ENCODE data around the gene EPHA6.
A peak's percentile ranks its signal among the peaks of the same experiment; 100 is the strongest.
"Not testable (repeated sequence)": the region's sequence is repeated elsewhere in the genome, so short reads cannot be mapped to it uniquely, and the experiment has no call there.

EPHA6 gene

DNA sequence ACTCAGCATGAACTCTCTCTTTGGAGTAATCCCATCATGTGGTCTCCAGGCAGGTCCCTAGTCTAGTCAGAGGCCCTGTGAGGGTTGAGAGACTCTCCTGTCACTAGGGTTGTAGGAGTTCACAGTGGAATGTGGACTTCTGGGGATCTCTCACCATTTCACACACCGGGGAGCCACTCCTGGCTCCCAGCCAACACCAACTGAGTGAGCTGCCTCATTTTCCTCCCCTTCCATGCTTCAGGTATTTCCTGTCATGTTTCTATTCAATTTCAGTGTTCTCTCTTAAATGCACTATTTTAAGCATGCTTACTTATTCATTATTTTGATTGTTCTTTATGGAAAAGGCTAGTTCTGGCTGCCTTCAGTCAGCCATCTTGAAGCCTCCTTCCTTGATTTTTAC is 482.6 kb downstream of the EPHA6 start:
- DNase-seq = peak; percentile 11

DNA sequence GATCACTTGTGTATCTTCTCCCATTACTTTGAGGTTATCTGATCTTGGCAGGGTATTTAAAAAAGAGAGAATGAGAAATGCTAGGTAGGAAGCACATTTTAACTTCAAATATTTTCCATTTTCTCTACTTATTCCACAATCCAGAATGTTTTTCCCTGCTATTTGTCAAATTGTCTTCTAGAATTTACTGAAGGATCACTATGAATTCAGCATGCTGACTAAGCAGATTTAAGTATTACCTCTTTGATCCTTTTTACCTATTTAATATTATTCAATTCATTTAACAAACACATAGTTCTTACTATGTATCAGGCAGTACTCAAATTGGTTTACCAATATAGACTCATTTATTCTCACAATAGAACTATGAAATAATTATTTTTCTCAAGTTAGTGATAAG is 486.7 kb downstream of the EPHA6 start:
- no peak for DNase-seq

DNA sequence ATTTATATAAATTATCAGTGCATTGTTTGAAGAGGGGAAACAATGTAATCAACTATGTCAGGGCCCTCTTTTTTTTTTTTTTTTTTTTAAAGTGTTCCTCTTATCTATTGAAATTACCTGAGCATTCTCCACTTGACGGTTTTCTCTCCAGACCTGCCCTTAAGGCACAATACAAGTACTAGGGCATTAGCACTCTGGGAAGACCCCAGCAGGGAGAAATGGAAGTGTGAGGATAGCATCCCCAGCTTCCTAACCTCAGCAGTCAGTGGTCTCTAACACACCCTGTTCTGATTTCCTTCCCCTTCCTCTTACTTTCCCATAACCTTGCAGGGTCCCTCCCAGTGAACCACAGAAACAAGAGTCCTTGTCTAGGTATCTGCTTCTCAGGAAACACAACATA is 491.8 kb downstream of the EPHA6 start:
- DNase-seq = no peak

DNA sequence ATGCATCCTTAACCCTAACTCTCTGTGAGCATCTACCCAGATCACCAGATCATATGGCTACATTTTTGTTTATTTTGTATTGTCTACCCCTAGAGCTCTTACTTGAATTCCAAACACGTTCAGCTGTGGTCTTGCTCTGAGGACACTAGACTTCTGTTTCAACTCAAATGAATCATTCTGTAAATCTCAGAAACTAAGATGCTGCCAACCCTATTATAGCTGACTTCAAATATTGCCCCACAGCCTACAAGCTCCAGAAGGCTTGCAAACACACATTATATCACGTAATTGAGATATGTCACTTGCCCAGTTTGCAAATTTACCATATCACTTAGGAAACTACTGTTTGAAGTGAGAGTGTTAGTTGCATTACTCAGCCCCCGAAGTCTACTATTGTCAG is 524.0 kb downstream of the EPHA6 start:
- DNase-seq = no peak

DNA sequence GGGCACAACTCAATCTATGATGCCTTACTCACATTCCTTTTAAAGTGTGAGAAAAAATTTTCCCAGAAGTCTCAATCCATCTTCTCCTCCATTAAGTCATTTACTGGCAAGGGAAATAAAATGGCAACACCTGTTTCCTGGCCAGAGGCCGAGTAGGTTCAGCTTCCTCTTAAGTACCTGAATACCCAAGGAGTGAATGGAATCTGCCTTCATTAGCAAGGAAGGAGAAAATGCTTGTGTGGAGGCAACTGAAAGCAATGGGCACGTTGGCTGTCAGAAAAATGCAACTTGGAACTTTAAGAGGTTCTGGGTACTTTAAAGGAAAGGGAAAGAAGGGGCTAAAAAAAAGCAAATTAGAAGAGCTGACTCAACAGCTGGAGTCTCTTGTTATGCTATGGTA is 526.5 kb downstream of the EPHA6 start:
- no peak for DNase-seq

DNA sequence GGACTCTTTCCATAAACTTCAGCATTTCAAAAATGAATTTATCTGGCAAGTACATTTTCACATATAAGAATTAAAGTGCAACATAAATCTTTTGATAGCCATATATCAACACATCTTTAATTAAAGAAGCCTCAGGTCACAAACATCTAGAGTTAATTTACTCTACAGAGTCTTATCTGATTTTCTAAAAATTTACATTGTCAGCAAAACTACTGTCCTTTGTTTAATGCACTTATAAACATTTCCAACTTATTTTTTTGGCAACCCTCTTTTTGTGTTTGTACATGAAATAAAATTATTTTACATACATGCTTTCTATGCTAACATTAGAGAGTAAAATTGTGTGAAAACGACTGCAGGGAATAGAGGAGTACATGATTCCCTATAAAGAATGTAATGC is 533.4 kb downstream of the EPHA6 start:
- no peak for DNase-seq

DNA sequence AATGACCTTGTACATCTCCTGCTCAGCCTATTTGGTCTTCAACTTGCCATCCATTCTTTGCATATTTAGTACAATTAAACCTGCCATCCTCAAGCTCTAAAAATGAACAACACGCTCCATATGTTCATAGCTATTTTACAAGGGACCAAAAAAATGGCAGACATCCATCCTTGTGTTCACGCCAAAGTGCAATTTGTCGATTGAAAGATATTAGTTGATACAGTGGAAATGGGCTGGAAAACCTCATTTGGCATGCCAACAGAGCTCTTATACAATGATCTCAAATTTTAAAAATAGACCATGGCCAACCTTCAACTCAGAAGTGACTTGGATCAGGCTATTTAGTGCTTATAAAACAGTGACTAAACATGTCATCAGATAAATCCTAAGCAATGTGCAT is 536.6 kb downstream of the EPHA6 start:
- no peak for DNase-seq

DNA sequence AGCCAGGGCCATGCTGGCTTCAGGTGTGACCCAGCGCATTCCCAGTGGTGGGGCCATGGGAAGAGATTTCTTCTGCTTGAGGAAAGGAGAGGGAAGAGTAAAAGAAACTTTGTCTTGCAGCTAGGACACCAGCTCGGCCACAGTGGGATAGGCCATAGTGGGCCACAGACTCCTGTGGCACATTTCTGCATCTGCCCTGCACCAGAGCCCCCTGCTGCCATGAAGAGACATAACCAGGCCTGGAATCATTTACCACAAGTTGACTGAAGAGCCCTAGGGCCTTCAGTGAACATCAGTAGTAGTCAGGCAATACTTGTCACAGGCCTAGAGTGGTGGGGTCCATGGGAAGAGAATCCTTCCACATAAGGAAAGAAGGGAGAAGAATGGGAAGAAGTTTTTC is 538.8 kb downstream of the EPHA6 start:
- DNase-seq = no peak

DNA sequence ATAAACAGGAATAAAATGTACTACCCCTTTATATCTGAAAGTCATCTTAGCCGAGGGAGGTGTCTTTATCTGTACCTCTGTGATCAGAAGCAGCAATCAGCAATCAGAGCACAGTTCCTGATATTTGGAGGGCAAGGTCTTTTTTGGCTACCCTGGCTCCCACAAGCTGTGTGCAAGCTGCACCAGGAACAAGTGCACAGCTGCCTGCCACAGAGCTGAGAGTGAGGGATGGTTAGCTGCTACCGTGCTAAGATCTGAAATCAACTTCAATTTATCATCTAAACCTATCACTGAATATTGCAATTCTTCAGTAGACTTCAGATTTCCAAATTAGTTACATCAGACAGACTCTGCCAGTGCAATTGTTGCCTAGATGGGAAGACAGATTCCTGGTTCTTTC is 545.6 kb downstream of the EPHA6 start:
- no peak for DNase-seq

DNA sequence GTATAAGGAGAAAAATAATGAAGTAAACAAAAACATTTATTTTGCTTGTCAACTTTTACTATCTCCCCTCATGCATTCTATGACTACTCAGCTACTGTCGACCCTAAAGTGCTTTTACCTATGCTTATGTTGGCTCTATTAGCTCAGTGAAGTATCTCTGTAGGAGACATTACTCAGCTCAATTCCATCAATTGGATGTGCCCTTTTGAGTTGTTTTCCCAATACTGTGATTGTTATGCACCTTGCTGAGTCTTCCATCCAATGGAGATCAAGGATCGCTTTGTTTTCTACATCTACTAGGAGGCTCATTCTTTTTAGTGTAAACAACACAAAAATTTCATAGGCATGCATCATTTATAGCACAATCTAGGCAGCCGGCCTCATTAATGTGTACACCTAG is 546.4 kb downstream of the EPHA6 start:
- no peak for DNase-seq

DNA sequence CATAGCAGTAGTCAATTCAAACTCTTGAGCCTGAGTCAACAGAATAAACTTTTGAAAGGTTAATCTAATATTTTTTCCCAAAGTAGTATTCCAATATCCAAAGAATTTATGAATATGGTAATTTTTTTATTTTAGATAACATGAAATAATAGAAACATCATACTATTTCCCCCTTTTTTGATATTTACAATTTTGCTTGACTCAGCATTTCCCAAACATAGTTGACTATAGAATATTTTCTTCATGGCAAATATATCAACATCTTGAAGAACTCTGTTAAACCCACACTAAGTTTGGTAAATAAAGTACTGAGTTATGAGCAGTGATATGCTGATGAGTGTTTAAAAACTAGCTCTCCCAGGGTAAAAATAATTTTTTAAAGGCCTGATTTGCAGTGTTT is 570.2 kb downstream of the EPHA6 start:
- DNase-seq = no peak

DNA sequence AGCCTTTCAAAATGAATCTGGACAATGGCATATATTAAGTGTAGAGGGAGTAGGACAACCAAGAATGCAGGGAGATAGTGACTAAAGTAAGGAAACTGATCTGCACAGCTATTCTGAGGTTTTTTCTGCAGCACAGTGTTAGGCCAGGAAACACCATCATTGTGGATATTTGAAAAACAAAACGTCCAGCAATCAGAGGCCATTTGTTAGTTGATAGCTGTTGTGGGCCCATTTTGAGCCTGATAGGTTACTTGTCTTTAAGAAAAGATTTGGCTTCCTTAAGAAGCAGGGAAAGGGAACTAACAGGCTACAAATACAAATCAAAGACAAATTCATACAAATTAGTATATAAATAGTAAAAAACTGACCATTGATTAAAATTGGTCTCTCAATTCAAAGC is 574.4 kb downstream of the EPHA6 start:
- no peak for DNase-seq

DNA sequence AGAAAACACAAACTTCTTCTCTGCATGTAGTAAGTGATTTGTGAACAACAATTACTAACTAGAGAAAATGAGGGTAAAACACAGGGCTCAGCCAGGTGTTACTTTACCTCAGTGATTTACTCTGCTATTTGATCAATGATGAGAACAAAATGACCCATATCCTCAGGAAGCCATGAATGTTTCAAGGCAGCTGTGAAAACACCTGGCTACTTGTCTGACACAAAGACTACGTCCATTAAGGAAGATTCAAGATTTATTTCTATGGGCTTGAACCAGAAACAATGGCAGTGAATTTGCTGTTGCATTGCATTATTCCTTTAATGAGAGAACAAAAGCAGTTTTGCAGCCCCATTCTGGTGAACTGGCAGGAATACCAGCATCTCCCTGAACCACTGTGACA is 575.5 kb downstream of the EPHA6 start:
- peak; percentile 90 for DNase-seq

DNA sequence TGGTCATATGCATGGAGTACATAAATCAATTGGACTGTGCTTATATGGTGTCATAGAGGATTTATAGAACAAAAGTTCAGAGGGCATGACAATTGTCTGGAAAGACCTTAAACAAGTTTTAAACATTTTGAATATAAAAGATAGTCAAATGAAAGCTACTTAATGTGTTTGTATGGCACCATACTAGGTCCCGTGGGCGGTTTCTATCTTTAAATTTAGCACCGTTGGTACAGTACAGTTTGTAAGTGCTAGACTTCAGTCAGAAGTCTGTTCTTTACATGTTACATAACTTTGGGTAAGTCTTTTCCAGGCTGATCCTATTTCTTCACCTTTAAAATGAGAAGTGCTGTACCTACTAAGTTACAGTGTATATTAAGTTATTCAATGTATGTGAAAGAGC is 576.8 kb downstream of the EPHA6 start:
- no peak for DNase-seq

DNA sequence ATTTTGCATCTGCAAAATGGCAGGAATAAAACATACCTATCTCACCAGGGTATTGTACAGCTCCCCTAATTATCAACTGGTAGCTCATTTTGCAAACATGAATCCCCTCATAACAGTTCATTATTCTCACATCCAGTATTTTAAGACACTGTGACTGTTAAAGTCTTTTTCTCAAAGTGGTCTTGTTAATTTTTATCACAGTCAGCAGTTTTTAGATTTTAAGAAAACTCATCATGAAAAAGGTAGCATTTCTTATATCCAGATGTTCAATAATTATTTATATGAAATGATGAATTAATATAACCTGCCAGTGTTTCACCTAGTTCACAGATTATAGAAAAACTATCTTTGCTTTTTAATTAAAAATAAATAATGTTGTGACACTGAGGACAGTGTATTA is 595.2 kb downstream of the EPHA6 start:
- DNase-seq = no peak

DNA sequence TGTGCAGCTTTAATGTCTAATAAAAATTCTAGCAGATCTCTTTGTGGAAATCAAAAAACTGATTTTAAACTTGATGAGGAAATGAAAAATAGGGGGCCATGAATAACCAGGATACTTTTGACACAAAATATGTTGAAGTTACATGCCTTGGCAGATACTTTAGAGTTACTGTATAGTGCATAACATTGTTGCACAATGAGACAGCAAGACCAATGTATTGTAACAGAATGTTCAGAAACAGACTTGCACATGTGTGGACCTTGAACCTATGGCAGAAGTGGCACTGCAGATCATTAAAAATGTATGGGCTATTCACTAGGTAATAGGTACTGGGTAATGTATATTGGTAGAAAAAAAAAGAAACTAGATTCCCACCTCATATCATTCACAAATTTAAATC is 607.2 kb downstream of the EPHA6 start:
- DNase-seq = no peak

DNA sequence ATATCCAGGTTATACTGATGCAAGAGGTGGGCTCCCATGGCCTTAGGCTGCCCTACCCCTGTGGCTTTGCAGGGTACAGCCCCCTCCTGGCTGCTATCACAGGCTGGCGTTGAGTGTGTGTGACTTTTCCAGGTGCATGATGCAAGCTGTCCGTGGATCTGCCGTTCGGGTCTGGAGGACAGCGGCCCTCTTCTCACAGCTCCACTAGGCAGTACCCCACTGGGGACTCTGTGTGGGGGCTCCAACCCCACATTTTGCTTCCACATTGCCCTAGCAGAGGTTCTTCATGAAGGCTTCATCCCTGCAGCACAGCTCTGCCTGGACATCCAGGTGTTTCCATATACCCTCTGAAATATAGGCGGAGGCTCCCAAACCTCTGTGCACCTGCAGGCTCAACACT is 610.6 kb downstream of the EPHA6 start:
- DNase-seq = no peak

DNA sequence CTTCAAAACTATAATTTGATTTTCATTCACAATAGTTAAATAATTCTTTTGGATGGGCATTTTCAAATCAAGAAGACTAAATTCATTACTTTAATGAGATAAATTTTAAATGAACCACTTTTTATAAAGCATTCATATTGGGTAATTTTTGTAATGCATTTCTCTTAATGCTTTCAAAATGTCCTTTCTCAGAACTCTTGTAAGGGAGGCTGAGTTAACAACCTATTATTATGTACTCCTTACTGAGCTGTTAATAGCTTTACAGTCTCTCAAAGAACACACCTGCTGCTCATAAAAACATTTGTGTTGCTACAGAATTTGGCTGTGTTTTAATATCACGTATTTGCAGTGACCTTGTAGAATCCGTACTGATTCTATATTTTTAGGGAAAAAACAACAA is 616.2 kb downstream of the EPHA6 start:
- DNase-seq = peak; percentile 78

DNA sequence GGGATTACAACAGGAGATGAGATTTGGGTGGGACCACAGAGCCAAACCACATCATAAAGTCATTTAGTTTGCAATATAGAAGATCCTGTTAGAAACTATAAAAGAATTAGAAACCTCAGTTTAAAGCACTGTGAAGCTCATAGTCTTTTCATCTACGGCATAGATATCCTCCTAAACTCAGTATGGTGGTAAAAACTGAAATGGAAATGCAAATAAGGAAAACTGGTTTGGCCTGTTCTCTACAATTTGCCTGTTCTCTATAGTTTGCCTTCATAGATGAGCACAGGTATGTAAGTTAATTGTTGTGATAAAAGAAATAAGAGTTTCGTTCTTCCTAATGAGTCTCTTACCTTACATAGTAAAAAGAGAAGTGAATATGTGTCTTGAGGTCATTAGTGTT is 618.5 kb downstream of the EPHA6 start:
- DNase-seq = no peak

DNA sequence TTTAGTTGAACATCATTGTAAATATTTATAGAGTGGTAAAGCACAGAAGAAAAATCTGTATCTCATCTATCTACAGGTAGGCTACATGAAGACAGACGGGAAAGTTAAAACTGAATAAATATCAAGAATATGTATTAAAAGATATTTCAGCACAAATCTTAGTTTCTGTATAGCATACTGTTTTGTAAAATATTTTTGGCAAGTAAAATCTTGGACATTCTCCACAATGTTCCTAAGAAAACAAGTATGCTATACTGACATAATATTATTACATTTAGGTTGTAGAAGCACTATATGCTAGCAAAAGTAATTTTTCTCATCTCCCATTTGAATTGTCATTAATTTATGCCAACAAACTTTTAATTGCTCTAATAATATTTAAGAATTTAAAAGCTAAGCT is 623.7 kb downstream of the EPHA6 start:
- DNase-seq = no peak

DNA sequence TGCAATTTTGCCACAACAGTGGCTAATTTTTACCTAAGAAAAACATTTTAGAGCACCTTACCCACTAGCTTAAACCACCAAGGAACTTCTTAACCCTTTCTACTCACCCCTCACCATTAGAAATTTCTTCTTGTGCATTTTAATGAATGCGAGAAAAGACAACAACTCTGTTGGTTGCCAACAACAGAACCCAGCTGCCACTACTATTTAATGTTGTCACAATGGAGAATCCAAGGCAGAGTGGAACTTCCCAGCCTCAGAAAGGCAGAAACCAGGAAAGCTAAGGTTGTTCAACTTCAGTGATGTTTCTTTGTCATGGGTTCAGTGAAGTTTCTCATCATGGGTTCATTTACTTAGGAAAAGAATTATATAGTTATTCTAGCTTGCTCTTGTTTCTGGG is 625.0 kb downstream of the EPHA6 start:
- DNase-seq = no peak

DNA sequence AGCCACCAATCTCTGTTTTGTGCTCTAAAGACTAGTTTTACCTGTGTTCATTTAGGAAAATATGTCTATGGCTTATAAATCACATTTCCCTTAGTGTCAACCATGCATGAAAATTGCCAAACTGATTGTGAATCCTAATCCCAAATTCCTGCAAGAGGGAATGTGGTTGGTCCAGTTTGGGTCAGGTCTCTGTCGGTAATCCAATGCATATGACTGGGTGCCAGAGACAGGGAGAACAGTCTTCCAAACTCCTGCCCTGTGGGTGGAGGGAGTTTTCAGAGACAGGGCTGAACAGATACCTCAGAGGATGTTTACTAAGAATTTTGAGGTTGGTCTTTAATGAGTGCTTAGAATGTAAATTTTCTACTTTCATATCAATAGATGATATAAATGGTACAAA is 649.6 kb downstream of the EPHA6 start:
- no peak for DNase-seq

DNA sequence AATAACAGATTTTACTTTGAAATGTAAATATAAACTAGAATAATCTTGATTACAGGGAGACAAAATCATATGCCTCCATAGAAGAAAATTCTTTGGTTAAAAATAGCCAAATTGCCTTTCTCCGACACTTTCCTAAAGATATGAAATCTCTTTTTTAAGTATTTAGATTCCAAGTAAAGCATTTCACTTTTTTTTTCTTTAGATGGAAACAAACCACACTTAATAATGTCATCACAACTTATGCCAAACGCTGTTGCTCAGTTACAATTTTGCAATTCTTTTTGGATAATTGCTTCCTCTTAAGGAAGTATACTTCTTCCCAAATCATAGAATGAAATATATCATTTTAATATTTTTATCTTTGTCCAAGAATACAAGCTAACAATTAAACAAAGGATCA is 656.1 kb downstream of the EPHA6 start:
- no peak for DNase-seq

DNA sequence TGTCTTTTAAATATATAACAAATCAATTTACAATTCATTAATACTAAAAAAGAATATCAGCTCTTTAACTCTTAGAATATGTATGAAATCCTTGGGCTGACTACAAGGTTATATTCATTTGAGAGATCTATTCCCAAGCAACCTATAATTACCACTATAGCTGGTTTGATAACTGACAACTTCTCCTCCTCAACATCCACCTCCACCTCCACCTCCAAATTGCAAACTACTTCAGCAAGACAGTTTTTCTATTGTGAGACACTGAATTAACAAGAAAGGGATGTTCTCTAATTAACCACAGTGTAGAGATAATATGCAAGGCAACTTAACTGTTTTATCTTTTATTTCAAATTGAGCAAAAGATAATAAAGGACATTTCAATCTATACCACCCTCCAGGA is 665.3 kb downstream of the EPHA6 start:
- no peak for DNase-seq

DNA sequence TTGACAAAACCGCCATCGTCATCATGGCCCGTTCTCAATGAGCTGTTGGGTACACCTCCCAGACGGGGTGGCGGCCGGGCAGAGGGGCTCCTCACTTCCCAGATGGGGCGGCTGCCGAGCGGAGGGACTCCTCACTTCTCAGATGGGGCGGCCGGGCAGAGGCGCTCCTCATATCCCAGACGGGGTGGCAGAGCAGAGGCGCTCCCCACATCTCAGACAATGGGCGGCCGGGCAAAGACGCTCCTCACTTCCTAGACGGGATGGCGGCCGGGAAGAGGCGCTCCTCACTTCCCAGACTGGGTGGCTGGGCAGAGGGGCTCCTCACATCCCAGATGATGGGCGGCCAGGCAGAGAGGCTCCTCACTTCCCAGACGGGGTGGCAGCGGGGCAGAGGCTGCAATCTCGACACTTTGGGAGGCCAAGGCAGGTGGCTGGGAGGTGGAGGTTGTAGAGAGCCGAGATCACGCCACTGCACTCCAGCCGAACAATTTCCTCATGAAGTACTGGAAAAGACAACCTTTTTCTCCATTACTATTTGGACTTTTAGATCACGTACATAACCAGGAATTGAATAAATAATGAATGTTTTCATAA is 666.4 kb downstream of the EPHA6 start:
- not testable (repeated sequence) for DNase-seq

DNA sequence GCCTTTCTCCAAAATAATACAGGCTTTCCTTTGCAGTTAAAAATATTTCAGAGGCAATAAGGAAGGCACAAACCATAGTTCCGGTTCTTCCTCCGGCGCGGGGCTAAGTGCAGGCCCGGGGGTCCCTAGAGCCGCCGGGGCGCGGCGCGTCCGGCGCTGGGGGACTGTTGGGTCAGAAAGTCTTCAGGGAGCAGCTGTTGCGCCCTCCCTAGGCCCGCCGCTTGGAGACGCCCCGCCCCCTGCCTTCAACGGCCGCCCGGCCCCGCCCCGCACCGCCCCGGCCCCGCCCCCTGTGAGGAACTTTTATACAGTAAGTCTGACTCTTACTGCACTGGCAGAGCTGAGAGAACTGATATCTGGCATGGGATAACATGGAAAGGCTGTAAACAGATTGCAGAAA is 667.0 kb downstream of the EPHA6 start:
- DNase-seq = no peak

All from COR-L47 (cell line).